ENCODE results near the gene CARM1.

The CARM1 gene

GRCh38 chr19:10907925-10908324 is 36.6 kb downstream of the CARM1 start:
- Mint-ChIP-seq H3K4me1 (no peaks in the 10 kb centered on the region), H3K27me3 (no peaks in the 10 kb centered on the region), H3K9me3 (no peaks in the 10 kb centered on the region), H3K4me3 (no peak overlapping the region), H3K27ac (no peak overlapping the region)
- DNase-seq (no peak), ATAC-seq (no peak)

- no peaks in the 10 kb centered on the region for H3K27me3 Mint-ChIP-seq
- no peak for DNase-seq
- no peak overlapping the region for H3K27ac Mint-ChIP-seq
Observed at GRCh38 chr19:10908380-10908960, 37.1 kb downstream of the CARM1 start.

GRCh38 chr19:10911579-10912363 is 40.4 kb downstream of the CARM1 start:
- no peaks in the 10 kb centered on the region for H3K4me1 Mint-ChIP-seq
- H3K27me3 Mint-ChIP-seq: no peaks in the 10 kb centered on the region
- DNase-seq (no peak), ATAC-seq (no peak)
- no peaks in the 10 kb centered on the region for H3K9me3 Mint-ChIP-seq
- no peak overlapping the region for H3K4me3 Mint-ChIP-seq
- H3K27ac Mint-ChIP-seq: no peak overlapping the region

More at GRCh38 chr19:10908380-10908960, 37.1 kb downstream of the CARM1 start:
- Mint-ChIP-seq H3K4me3 (no peak overlapping the region), H3K9me3 (no peaks in the 10 kb centered on the region), H3K4me1 (no peaks in the 10 kb centered on the region)
- ATAC-seq: no peak

- ATAC-seq: no peak
- Mint-ChIP-seq H3K4me3 (no peak overlapping the region), H3K27ac (no peak overlapping the region), H3K27me3 (no peaks in the 10 kb centered on the region), H3K9me3 (no peaks in the 10 kb centered on the region), H3K4me1 (no peaks in the 10 kb centered on the region)
- no peak for DNase-seq
Observed at GRCh38 chr19:10912619-10913018, 41.3 kb downstream of the CARM1 start.

- Mint-ChIP-seq H3K4me1 (no peaks in the 10 kb centered on the region), H3K27ac (no peak overlapping the region), H3K9me3 (no peaks in the 10 kb centered on the region), H3K4me3 (no peak overlapping the region), H3K27me3 (no peaks in the 10 kb centered on the region)
- ATAC-seq: no peak
- no peak for DNase-seq
Observed at GRCh38 chr19:10913716-10914340, 42.5 kb downstream of the CARM1 start.

GRCh38 chr19:10915130-10916091 is 44.1 kb downstream of the CARM1 start:
- DNase-seq (no peak), ATAC-seq (peak; percentile 18)
- H3K27ac Mint-ChIP-seq: peak overlapping the region in 1 of 2 donors; percentile 54
- no peaks in the 10 kb centered on the region for H3K27me3 Mint-ChIP-seq
- H3K4me1 Mint-ChIP-seq: no peaks in the 10 kb centered on the region
- no peak overlapping the region for H3K4me3 Mint-ChIP-seq
- H3K9me3 Mint-ChIP-seq: no peaks in the 10 kb centered on the region

GRCh38 chr19:10916602-10917001 is 45.2 kb downstream of the CARM1 start:
- Mint-ChIP-seq H3K27ac (no peak overlapping the region), H3K4me3 (no peak overlapping the region), H3K9me3 (no peaks in the 10 kb centered on the region), H3K4me1 (no peaks in the 10 kb centered on the region), H3K27me3 (no peaks in the 10 kb centered on the region)
- no peak for DNase-seq
- no peak for ATAC-seq

GRCh38 chr19:10918359-10918758 is 47.0 kb downstream of the CARM1 start:
- no peak for ATAC-seq
- no peaks in the 10 kb centered on the region for H3K4me1 Mint-ChIP-seq
- no peak for DNase-seq
- H3K9me3 Mint-ChIP-seq: no peaks in the 10 kb centered on the region
- peak overlapping the region in 1 of 2 donors; percentile 87 for H3K27ac Mint-ChIP-seq
- no peak overlapping the region for H3K4me3 Mint-ChIP-seq
- no peaks in the 10 kb centered on the region for H3K27me3 Mint-ChIP-seq

- H3K9me3 Mint-ChIP-seq: no peaks in the 10 kb centered on the region
- H3K4me3 Mint-ChIP-seq: no peak overlapping the region
- H3K27me3 Mint-ChIP-seq: no peaks in the 10 kb centered on the region
- H3K4me1 Mint-ChIP-seq: peaks cover 5% of the 10 kb centered on the region
- ATAC-seq: no peak
- H3K27ac Mint-ChIP-seq: peak overlapping the region; percentile 27 to 40
- DNase-seq: no peak
Observed at GRCh38 chr19:10919352-10920287, 48.3 kb downstream of the CARM1 start.

GRCh38 chr19:10920288-10920655 is 48.9 kb downstream of the CARM1 start:
- H3K4me1 Mint-ChIP-seq: peaks cover 5% of the 10 kb centered on the region
- peak overlapping the region in 1 of 2 donors; percentile 27 for H3K27ac Mint-ChIP-seq
- no peaks in the 10 kb centered on the region for H3K27me3 Mint-ChIP-seq
- ATAC-seq (no peak), DNase-seq (no peak)
- H3K9me3 Mint-ChIP-seq: no peaks in the 10 kb centered on the region
- no peak overlapping the region for H3K4me3 Mint-ChIP-seq

- ATAC-seq (no peak), DNase-seq (no peak)
- H3K27ac Mint-ChIP-seq: no peak overlapping the region
- H3K4me1 Mint-ChIP-seq: peaks cover 5% of the 10 kb centered on the region
- no peak overlapping the region for H3K4me3 Mint-ChIP-seq
- H3K9me3 Mint-ChIP-seq: no peaks in the 10 kb centered on the region
- H3K27me3 Mint-ChIP-seq: no peaks in the 10 kb centered on the region
Observed at GRCh38 chr19:10920781-10921180, 49.4 kb downstream of the CARM1 start.

- peaks cover 5% of the 10 kb centered on the region for H3K4me1 Mint-ChIP-seq
- no peak for DNase-seq
- H3K27ac Mint-ChIP-seq: peak overlapping the region in 1 of 2 donors; percentile 88
- peak; percentile 6 for ATAC-seq
- no peak overlapping the region for H3K4me3 Mint-ChIP-seq
- no peaks in the 10 kb centered on the region for H3K27me3 Mint-ChIP-seq
- no peaks in the 10 kb centered on the region for H3K9me3 Mint-ChIP-seq
Observed at GRCh38 chr19:10921199-10921909, 50.0 kb downstream of the CARM1 start.

GRCh38 chr19:10921910-10922637 is 50.7 kb downstream of the CARM1 start:
- Mint-ChIP-seq H3K27ac (peak overlapping the region; percentile 40 to 88), H3K27me3 (no peaks in the 10 kb centered on the region), H3K4me1 (peaks cover 7% of the 10 kb centered on the region), H3K4me3 (no peak overlapping the region), H3K9me3 (no peaks in the 10 kb centered on the region)
- DNase-seq (no peak), ATAC-seq (no peak)

Measured in stimulated activated naive CD8-positive, alpha-beta T cell treated with anti-CD3 and anti-CD28 coated beads, Interleukin-15, amount 100 ng/mL, for 72 hours (primary cell).